Measurements from ENCODE around the gene TGM6. TPM values are rescaled to one million over a fixed set of nuclear protein-coding genes. Genes with fewer than 3 reads are reported as not detected.

TGM6 gene
- polyA plus RNA-seq, 2 donors = 0.05 TPM; not detected in 1

DNA sequence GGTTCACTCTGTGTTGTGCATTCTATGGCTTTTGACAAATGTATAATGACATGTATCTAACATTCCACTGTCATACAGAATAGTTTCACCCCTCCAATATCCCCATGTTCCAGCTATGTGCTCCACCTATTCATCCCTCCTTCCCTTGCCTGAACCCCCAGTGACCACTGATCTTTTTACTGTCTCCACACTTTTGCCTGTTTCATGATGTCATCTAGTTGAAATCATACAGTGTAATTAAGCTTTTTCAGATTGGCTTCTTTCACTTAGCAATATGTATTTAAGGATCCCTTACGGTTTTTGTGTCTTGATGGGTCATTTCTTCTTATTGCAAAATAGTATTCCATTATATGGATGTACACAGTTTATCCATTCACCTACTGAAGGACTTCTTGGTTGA lies 39.8 kb downstream of the TGM6 start:
- H3K27me3 ChIP-seq (ENCODE audit: control insufficient read depth in 1 of 2, insufficient read depth in 2 of 2, low read length in 2 of 2) = no peaks in the 10 kb centered on the region
- H3K4me1 ChIP-seq (ENCODE audit: control insufficient read depth in 2 of 2, insufficient read depth in 2 of 2, low read length in 1 of 2) = no peaks in the 10 kb centered on the region
- no peak overlapping the region for H3K4me3 ChIP-seq (ENCODE audit: low read depth in 1 of 2, low read length in 2 of 2)
- H3K27ac ChIP-seq (ENCODE audit: low read depth in 2 of 2, low read length in 1 of 2) = no peak overlapping the region
- H3K36me3 ChIP-seq (ENCODE audit: control insufficient read depth in 2 of 2, insufficient read depth in 2 of 2, low read length in 1 of 2) = no peaks in the 10 kb centered on the region
- 56 to 60% methylated on average over 1 of the region's 1 CpG for WGBS, 2 donors
- no peaks in the 10 kb centered on the region for H3K9me3 ChIP-seq (ENCODE audit: control insufficient read depth in 2 of 2, insufficient read depth in 1 of 2, low read depth in 1 of 2, low read length in 1 of 2)

DNA sequence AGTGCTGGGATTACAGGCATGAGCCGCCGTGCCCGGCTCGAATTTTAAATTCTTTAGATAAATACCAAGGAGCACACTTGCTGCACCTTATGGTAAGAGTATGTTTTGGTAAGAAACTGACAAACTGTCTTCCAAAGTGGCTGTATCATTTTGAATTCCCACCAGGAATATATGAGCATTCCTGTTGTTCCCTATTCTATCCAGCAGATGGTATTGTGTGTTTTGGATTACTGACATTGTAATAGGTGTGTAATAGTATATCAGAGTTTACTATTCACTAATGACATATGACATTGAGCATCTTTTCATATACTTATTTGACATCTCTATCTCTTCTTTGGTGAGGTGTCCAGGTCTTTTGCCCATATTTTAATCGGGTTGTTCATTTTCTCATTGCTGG lies 40.5 kb downstream of the TGM6 start:
- no peak overlapping the region for H3K27ac ChIP-seq (ENCODE audit: low read depth in 2 of 2, low read length in 1 of 2)

DNA sequence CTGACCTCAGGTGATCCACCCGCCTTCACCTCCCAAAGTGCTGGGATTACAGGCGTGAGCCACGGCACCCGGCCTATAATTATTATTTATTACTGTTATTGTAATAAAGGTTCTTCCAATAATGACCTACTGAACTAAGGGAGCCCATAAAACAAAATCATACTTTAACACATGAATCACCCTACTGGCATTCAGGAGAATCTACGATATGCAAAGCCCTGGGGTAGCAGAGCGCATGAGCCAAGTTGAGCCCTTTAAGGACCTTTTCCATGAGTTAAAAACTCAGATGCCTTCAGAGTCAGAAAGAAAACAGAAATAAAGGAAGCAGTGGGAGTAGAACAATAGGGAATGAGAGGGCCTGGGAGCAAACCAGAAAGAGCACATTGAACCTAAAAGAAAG lies 48.4 kb downstream of the TGM6 start:
- WGBS, 2 donors = 73% methylated on average over 6 of the region's 6 CpGs
- no peak overlapping the region for H3K4me3 ChIP-seq (ENCODE audit: low read depth in 1 of 2, low read length in 2 of 2)
- H3K4me1 ChIP-seq (ENCODE audit: control insufficient read depth in 2 of 2, insufficient read depth in 2 of 2, low read length in 1 of 2) = no peaks in the 10 kb centered on the region
- H3K27me3 ChIP-seq (ENCODE audit: control insufficient read depth in 1 of 2, insufficient read depth in 2 of 2, low read length in 2 of 2) = no peaks in the 10 kb centered on the region
- H3K36me3 ChIP-seq (ENCODE audit: control insufficient read depth in 2 of 2, insufficient read depth in 2 of 2, low read length in 1 of 2) = no peaks in the 10 kb centered on the region
- no peak overlapping the region for H3K27ac ChIP-seq (ENCODE audit: low read depth in 2 of 2, low read length in 1 of 2)
- no peaks in the 10 kb centered on the region for H3K9me3 ChIP-seq (ENCODE audit: control insufficient read depth in 2 of 2, insufficient read depth in 1 of 2, low read depth in 1 of 2, low read length in 1 of 2)

More for the DNA sequence above, 40.5 kb downstream of the TGM6 start:
- Histone ChIP-seq H3K27me3 (ENCODE audit: control insufficient read depth in 1 of 2, insufficient read depth in 2 of 2, low read length in 2 of 2) (no peaks in the 10 kb centered on the region), H3K36me3 (ENCODE audit: control insufficient read depth in 2 of 2, insufficient read depth in 2 of 2, low read length in 1 of 2) (no peaks in the 10 kb centered on the region), H3K4me3 (ENCODE audit: low read depth in 1 of 2, low read length in 2 of 2) (no peak overlapping the region), H3K4me1 (ENCODE audit: control insufficient read depth in 2 of 2, insufficient read depth in 2 of 2, low read length in 1 of 2) (no peaks in the 10 kb centered on the region), H3K9me3 (ENCODE audit: control insufficient read depth in 2 of 2, insufficient read depth in 1 of 2, low read depth in 1 of 2, low read length in 1 of 2) (no peaks in the 10 kb centered on the region)
- WGBS, 2 donors = 80% methylated on average over 5 of the region's 5 CpGs

DNA sequence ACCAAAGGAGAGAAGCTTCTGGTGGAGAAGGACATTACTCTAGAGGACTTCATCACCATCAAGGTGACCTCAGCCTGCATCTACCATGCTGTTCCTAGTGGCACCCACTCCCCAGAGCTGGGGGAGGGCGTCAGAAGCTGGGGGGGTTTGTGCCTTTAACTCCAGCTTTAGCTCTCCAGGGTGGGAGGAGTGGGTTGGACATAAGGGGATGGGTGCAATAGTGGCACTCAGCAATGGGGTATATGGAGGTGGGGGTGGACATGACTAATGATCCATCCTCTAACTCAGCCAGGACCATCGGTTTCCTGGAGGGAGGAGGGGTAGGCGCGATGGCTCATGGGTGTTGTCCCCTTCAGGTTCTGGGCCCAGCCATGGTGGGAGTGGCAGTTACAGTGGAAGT lies 49.8 kb downstream of the TGM6 start:
- WGBS, 2 donors = 75 to 83% methylated on average over 4 of the region's 4 CpGs
- H3K9me3 ChIP-seq (ENCODE audit: control insufficient read depth in 2 of 2, insufficient read depth in 1 of 2, low read depth in 1 of 2, low read length in 1 of 2) = no peaks in the 10 kb centered on the region

DNA sequence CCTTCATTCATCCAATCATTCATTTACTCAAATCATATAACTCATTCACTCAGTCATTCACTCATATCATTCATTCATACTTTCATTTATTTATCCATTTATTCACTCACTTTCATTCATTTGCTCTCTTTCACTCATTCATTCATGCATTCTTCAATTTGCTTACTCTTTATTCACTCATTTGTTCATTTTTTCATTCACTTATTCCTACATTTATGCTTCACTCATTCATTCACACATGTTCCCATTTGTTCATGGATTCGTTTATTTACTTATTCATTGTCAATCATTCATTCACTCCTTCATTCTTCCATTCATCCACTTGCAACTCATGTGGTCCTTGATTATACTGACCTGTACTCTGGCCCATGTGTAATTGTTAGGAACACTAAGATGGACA lies 50.5 kb downstream of the TGM6 start:
- Histone ChIP-seq H3K27me3 (ENCODE audit: control insufficient read depth in 1 of 2, insufficient read depth in 2 of 2, low read length in 2 of 2) (no peaks in the 10 kb centered on the region), H3K9me3 (ENCODE audit: control insufficient read depth in 2 of 2, insufficient read depth in 1 of 2, low read depth in 1 of 2, low read length in 1 of 2) (no peaks in the 10 kb centered on the region), H3K27ac (ENCODE audit: low read depth in 2 of 2, low read length in 1 of 2) (no peak overlapping the region), H3K4me3 (ENCODE audit: low read depth in 1 of 2, low read length in 2 of 2) (no peak overlapping the region), H3K36me3 (ENCODE audit: control insufficient read depth in 2 of 2, insufficient read depth in 2 of 2, low read length in 1 of 2) (no peaks in the 10 kb centered on the region), H3K4me1 (ENCODE audit: control insufficient read depth in 2 of 2, insufficient read depth in 2 of 2, low read length in 1 of 2) (no peaks in the 10 kb centered on the region)
- 38 to 46% methylated on average over 1 of the region's 1 CpG for WGBS, 2 donors

More for the DNA sequence above, 49.8 kb downstream of the TGM6 start:
- no peaks in the 10 kb centered on the region for H3K36me3 ChIP-seq (ENCODE audit: control insufficient read depth in 2 of 2, insufficient read depth in 2 of 2, low read length in 1 of 2)
- no peak overlapping the region for H3K27ac ChIP-seq (ENCODE audit: low read depth in 2 of 2, low read length in 1 of 2)
- H3K27me3 ChIP-seq (ENCODE audit: control insufficient read depth in 1 of 2, insufficient read depth in 2 of 2, low read length in 2 of 2) = no peaks in the 10 kb centered on the region
- no peaks in the 10 kb centered on the region for H3K4me1 ChIP-seq (ENCODE audit: control insufficient read depth in 2 of 2, insufficient read depth in 2 of 2, low read length in 1 of 2)
- no peak overlapping the region for H3K4me3 ChIP-seq (ENCODE audit: low read depth in 1 of 2, low read length in 2 of 2)

DNA sequence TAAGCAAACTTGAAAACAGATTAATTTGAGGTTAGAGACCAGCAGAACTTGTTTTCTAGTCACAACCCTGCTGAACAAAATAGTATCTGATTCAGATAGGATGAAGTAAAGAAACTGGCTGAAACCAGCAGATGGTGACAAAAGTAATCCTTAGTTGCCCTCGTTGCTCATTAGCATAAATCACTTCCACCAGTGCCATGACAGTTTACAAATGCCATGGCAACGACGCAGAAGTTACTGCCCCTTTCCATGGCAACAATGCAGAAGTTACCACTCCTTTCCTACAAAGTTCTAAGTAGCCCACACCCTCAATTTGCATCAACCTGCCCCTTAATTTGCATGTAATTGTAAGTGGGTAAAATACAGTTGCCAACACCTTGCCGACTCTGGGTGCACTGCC lies 66.1 kb downstream of the TGM6 start:
- H3K4me3 ChIP-seq (ENCODE audit: low read depth in 1 of 2, low read length in 2 of 2) = no peak overlapping the region
- H3K36me3 ChIP-seq (ENCODE audit: control insufficient read depth in 2 of 2, insufficient read depth in 2 of 2, low read length in 1 of 2) = no peaks in the 10 kb centered on the region
- WGBS, 2 donors = 64 to 66% methylated on average over 4 of the region's 4 CpGs
- peak overlapping the region in 1 of 2 donors; percentile 18 for H3K27ac ChIP-seq (ENCODE audit: low read depth in 2 of 2, low read length in 1 of 2)
- H3K27me3 ChIP-seq (ENCODE audit: control insufficient read depth in 1 of 2, insufficient read depth in 2 of 2, low read length in 2 of 2) = no peaks in the 10 kb centered on the region
- peaks cover 1 to 2% of the 10 kb centered on the region in 2 donors for H3K4me1 ChIP-seq (ENCODE audit: control insufficient read depth in 2 of 2, insufficient read depth in 2 of 2, low read length in 1 of 2)
- H3K9me3 ChIP-seq (ENCODE audit: control insufficient read depth in 2 of 2, insufficient read depth in 1 of 2, low read depth in 1 of 2, low read length in 1 of 2) = no peaks in the 10 kb centered on the region

DNA sequence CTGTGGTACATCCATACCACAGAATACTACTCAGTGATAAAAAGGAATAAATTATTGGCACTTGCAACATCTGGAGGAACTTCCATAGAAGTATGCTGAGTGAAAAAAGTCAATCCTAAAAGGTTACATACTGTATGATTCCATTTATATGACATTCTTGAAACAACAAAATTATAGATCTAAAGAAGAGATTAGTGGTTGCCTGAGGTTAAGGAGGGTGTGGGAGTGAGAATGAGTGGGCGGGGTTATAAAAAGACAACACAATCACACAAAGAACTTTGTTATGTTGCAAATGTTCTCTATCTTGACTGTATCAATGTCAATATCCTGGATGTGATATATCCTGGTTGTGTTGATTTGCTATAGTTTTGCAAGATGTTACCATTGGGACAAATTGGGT lies 68.7 kb downstream of the TGM6 start:
- 85 to 93% methylated on average over 1 of the region's 1 CpG for WGBS, 2 donors
- Histone ChIP-seq H3K4me1 (ENCODE audit: control insufficient read depth in 2 of 2, insufficient read depth in 2 of 2, low read length in 1 of 2) (peaks cover 2 to 3% of the 10 kb centered on the region in 2 donors), H3K36me3 (ENCODE audit: control insufficient read depth in 2 of 2, insufficient read depth in 2 of 2, low read length in 1 of 2) (no peaks in the 10 kb centered on the region), H3K4me3 (ENCODE audit: low read depth in 1 of 2, low read length in 2 of 2) (no peak overlapping the region), H3K27ac (ENCODE audit: low read depth in 2 of 2, low read length in 1 of 2) (no peak overlapping the region), H3K9me3 (ENCODE audit: control insufficient read depth in 2 of 2, insufficient read depth in 1 of 2, low read depth in 1 of 2, low read length in 1 of 2) (no peaks in the 10 kb centered on the region), H3K27me3 (ENCODE audit: control insufficient read depth in 1 of 2, insufficient read depth in 2 of 2, low read length in 2 of 2) (no peaks in the 10 kb centered on the region)

DNA sequence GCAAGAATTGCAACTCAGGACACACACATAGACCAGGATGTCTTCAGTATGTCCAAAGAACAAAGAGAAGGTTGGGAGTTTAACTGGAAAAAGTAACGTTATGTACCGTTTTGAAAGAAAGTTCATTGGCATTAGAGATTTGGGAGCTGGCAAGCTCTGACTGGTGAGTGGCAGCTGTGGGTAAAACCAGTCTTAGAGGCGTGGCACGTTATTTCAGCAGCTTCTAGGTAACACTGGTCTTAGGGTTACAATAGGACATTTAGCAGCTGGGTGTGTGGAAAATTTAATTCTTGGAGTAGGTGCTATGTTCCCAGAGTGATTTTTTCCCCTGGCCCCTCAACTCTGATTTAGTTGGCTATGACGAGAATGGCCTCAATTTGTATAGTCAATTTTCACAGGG lies 70.7 kb downstream of the TGM6 start:
- H3K27me3 ChIP-seq (ENCODE audit: control insufficient read depth in 1 of 2, insufficient read depth in 2 of 2, low read length in 2 of 2) = no peaks in the 10 kb centered on the region
- 46 to 64% methylated on average over 5 of the region's 5 CpGs for WGBS, 2 donors
- H3K36me3 ChIP-seq (ENCODE audit: control insufficient read depth in 2 of 2, insufficient read depth in 2 of 2, low read length in 1 of 2) = no peaks in the 10 kb centered on the region
- H3K4me1 ChIP-seq (ENCODE audit: control insufficient read depth in 2 of 2, insufficient read depth in 2 of 2, low read length in 1 of 2) = peaks cover 2 to 3% of the 10 kb centered on the region in 2 donors
- no peaks in the 10 kb centered on the region for H3K9me3 ChIP-seq (ENCODE audit: control insufficient read depth in 2 of 2, insufficient read depth in 1 of 2, low read depth in 1 of 2, low read length in 1 of 2)
- no peak overlapping the region for H3K4me3 ChIP-seq (ENCODE audit: low read depth in 1 of 2, low read length in 2 of 2)
- peak overlapping the region in 1 of 2 donors; percentile 55 for H3K27ac ChIP-seq (ENCODE audit: low read depth in 2 of 2, low read length in 1 of 2)

DNA sequence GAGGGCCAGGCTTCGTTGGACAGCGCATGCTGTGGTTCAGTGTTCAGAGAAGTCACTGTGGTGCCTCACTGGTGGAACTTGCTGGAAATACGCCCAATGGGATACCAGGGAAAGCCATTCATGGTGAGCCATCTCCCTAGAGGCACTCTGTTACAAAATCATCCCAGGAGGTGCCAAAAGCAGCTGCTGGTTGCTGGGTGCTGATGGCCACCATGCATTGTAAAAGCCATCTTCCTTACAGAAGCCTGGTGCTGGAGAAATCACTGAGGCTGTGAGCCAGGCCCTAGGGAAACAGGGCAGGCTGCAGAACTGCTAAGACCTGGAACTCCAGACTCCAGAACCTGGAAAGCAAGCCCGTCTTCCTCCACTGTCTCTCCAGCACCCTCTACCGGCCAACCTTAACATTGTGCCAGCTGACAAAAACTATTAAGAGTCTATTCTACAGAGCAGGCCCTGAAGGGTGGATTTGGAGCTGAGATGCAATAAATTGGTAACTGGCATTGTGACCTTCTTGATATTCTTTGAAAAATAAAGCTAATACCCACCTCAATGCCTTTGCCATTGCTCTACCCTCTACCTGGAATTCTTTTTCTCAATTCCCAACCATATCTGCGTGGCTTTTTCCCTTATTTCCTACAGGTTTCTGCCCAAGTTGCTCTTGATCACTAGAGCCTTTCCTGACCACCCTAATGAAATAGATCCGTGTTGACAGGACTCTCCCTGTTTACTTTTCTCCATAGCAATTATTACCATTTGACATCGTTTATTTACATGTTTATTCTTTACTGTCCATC lies 71.4 kb downstream of the TGM6 start:
- Histone ChIP-seq H3K4me1 (ENCODE audit: control insufficient read depth in 2 of 2, insufficient read depth in 2 of 2, low read length in 1 of 2) (peaks cover 2 to 3% of the 10 kb centered on the region in 2 donors), H3K27me3 (ENCODE audit: control insufficient read depth in 1 of 2, insufficient read depth in 2 of 2, low read length in 2 of 2) (no peaks in the 10 kb centered on the region), H3K4me3 (ENCODE audit: low read depth in 1 of 2, low read length in 2 of 2) (no peak overlapping the region), H3K36me3 (ENCODE audit: control insufficient read depth in 2 of 2, insufficient read depth in 2 of 2, low read length in 1 of 2) (no peaks in the 10 kb centered on the region), H3K9me3 (ENCODE audit: control insufficient read depth in 2 of 2, insufficient read depth in 1 of 2, low read depth in 1 of 2, low read length in 1 of 2) (no peaks in the 10 kb centered on the region), H3K27ac (ENCODE audit: low read depth in 2 of 2, low read length in 1 of 2) (peak overlapping the region in 1 of 2 donors; percentile 55)
- 44 to 47% methylated on average over 8 of the region's 8 CpGs for WGBS, 2 donors

DNA sequence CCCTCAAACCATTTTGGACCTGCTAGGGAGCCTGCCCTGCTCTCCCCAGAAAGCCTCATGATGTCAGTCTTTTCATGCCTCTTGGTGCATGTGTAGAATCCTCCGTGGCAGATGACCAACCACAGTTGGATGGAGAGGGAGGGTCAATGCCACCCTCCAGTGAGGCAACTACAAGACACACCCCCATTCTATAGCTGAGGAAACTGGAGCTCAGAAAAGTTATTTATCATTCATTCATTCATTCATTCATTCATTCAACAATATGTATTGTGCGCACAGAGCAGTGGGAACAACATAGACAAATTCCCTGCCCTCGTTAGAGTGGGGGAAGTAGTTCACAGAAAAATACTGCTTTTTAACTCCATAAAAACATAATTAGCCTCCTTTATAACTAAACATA lies 73.1 kb downstream of the TGM6 start:
- Histone ChIP-seq H3K36me3 (ENCODE audit: control insufficient read depth in 2 of 2, insufficient read depth in 2 of 2, low read length in 1 of 2) (no peaks in the 10 kb centered on the region), H3K27me3 (ENCODE audit: control insufficient read depth in 1 of 2, insufficient read depth in 2 of 2, low read length in 2 of 2) (no peaks in the 10 kb centered on the region), H3K27ac (ENCODE audit: low read depth in 2 of 2, low read length in 1 of 2) (no peak overlapping the region), H3K4me3 (ENCODE audit: low read depth in 1 of 2, low read length in 2 of 2) (no peak overlapping the region), H3K9me3 (ENCODE audit: control insufficient read depth in 2 of 2, insufficient read depth in 1 of 2, low read depth in 1 of 2, low read length in 1 of 2) (no peaks in the 10 kb centered on the region), H3K4me1 (ENCODE audit: control insufficient read depth in 2 of 2, insufficient read depth in 2 of 2, low read length in 1 of 2) (peaks cover 2 to 3% of the 10 kb centered on the region in 2 donors)
- 80 to 84% methylated on average over 3 of the region's 3 CpGs for WGBS, 2 donors

Data from esophagus (tissue), 2 donors.